Neural cell (in vitro differentiated cells): ENCODE results near the gene EZR. TPM values are rescaled to one million over a fixed set of nuclear protein-coding genes. Genes with fewer than 3 reads are reported as not detected.

Experiments
- H2AFZ ChIP-seq: fragments of 200-600, 300-800 bp; sonication (generic), shearing (Covaris generic); 2 replicates; pipeline ENCODE4 v1.6.0; 2014; ENCODE audit warnings: low read depth, mild to moderate bottlenecking, antibody characterized with exemption, low read length, moderate library complexity
- H3F3A ChIP-seq: fragments of 200-600 bp; shearing (Covaris generic); 2 replicates; pipeline ENCODE4 v1.6.1; 2016; ENCODE audit warnings: mild to moderate bottlenecking, moderate library complexity, mixed read lengths, antibody characterized with exemption, low read length; ENCODE audit not compliant: insufficient read depth, poor library complexity, severe bottlenecking
- H3K27ac ChIP-seq: fragments of 200-600, 300-800 bp; sonication (generic), shearing (Covaris generic); 2 replicates; pipeline ENCODE4 v1.5.1; 2014; ENCODE audit warnings: mild to moderate bottlenecking, low read length, moderate library complexity
- H3K27me3 ChIP-seq: fragments of 300-800, 200-600 bp; sonication (generic), shearing (Covaris generic); 2 replicates; pipeline ENCODE4 v1.6.0; 2014; ENCODE audit warnings: mild to moderate bottlenecking, low read depth, low read length, moderate library complexity; ENCODE audit not compliant: insufficient read depth
- H3K36me3 ChIP-seq: fragments of 300-800, 200-600 bp; sonication (generic), shearing (Covaris generic); 2 replicates; pipeline ENCODE4 v1.5.1; 2014; ENCODE audit warnings: mild to moderate bottlenecking, antibody characterized with exemption, low read length, moderate library complexity; ENCODE audit not compliant: insufficient read depth
- H3K4me2 ChIP-seq: fragments of 300-800, 200-600 bp; sonication (generic), shearing (Covaris generic); 2 replicates; pipeline ENCODE4 v1.6.0; 2014; ENCODE audit warnings: mild to moderate bottlenecking, low read length
- H3K4me3 ChIP-seq: fragments of 300-800, 200-600 bp; sonication (generic), shearing (Covaris generic); 2 replicates; pipeline ENCODE4 v1.5.1; 2014; ENCODE audit warnings: mild to moderate bottlenecking, low read length, moderate library complexity
- H3K79me2 ChIP-seq: fragments of 200-600 bp; shearing (Covaris generic); replicated peaks from 2 replicates; pipeline ENCODE4 v1.6.0; 2014; ENCODE audit warnings: mild to moderate bottlenecking, low read length, moderate library complexity; ENCODE audit not compliant: insufficient read depth
- H3K9ac ChIP-seq: fragments of 300-800, 200-600 bp; sonication (generic), shearing (Covaris generic); 2 replicates; pipeline ENCODE4 v1.6.1; 2016; ENCODE audit warnings: mild to moderate bottlenecking, low read length, mixed read lengths
- H3K9me2 ChIP-seq: fragments of 200-600 bp; shearing (Covaris generic); 2 replicates; pipeline ENCODE4 v1.6.1; 2016; ENCODE audit warnings: mild to moderate bottlenecking, low read length, mixed read lengths; ENCODE audit not compliant: insufficient read depth
- H3K9me3 ChIP-seq: fragments of 200-600, 300-800 bp; sonication (generic), shearing (Covaris generic); 2 replicates; pipeline ENCODE4 v1.6.1; 2016; ENCODE audit warnings: mild to moderate bottlenecking, mixed run types, low read length, moderate library complexity, mixed read lengths
- H4K20me1 ChIP-seq: fragments of 200-600 bp; shearing (Covaris generic); 2 replicates; pipeline ENCODE4 v1.6.1; 2016; ENCODE audit warnings: mild to moderate bottlenecking, mixed run types; ENCODE audit not compliant: insufficient read depth
- CTCF ChIP-seq: fragments of 450-650 bp; IDR thresholded peaks from 2 replicates; pipeline ENCODE4 v1.5.1; 2014; ENCODE audit warnings: antibody characterized with exemption, mild to moderate bottlenecking, moderate library complexity; ENCODE audit not compliant: poor library complexity, severe bottlenecking
- EP300 ChIP-seq: fragments of 450-650 bp; conservative IDR thresholded peaks from 2 replicates; pipeline ENCODE4 v1.6.1; 2014; ENCODE audit warnings: antibody characterized with exemption, mild to moderate bottlenecking, moderate library complexity; ENCODE audit not compliant: poor library complexity, severe bottlenecking
- EZH2 ChIP-seq: fragments of 200-600, 300-800 bp; shearing (Covaris generic), sonication (generic); IDR thresholded peaks from 2 replicates; pipeline ENCODE4 v1.6.1; 2014; ENCODE audit warnings: antibody characterized with exemption, low read length, borderline replicate concordance, mild to moderate bottlenecking; ENCODE audit not compliant: insufficient read depth, poor library complexity, severe bottlenecking
- MXI1 ChIP-seq: fragments of 450-650 bp; conservative IDR thresholded peaks from 2 replicates; pipeline ENCODE4 v1.6.1; 2014; ENCODE audit warnings: antibody characterized with exemption, mild to moderate bottlenecking; ENCODE audit not compliant: poor library complexity, severe bottlenecking
- POLR2AphosphoS5 ChIP-seq: IDR thresholded peaks from 2 replicates; pipeline ENCODE4 v1.6.1; 2012
- RAD21 ChIP-seq: fragments of 450-650 bp; conservative IDR thresholded peaks from 2 replicates; pipeline ENCODE4 v1.6.1; 2014; ENCODE audit warnings: antibody characterized with exemption, mild to moderate bottlenecking, moderate library complexity
- REST ChIP-seq: IDR thresholded peaks from 2 replicates; pipeline ENCODE4 v1.6.1; 2012; ENCODE audit warnings: borderline replicate concordance
- SMC3 ChIP-seq: fragments of 450-650 bp; conservative IDR thresholded peaks from 2 replicates; pipeline ENCODE4 v1.6.1; 2014; ENCODE audit warnings: antibody characterized with exemption, mild to moderate bottlenecking, moderate library complexity; ENCODE audit not compliant: poor library complexity
- TAF1 ChIP-seq: IDR thresholded peaks from 2 replicates; pipeline ENCODE4 v1.6.1; 2012; ENCODE audit warnings: low read depth
- polyA plus RNA-seq: library from polyadenylated mRNA; depleted of rRNA; stranded (reverse); fragments of >200 nt; gene quantifications from 2 replicates; pipeline ENCODE4 v1.2.3, GENCODE V29; 2014
- small RNA-seq, 3 experiments: library from RNA; depleted of rRNA; stranded (forward); fragments of <200 nt; gene quantifications; one replicate each; pipeline ENCODE3, GENCODE V24; 2012

EZR gene
- polyA plus RNA-seq, 1 donor from 2014 or later: 1.6 TPM

- H2AFZ ChIP-seq: no peak overlapping the region
- H3K36me3 ChIP-seq: no peaks in the 10 kb centered on the region
- H3K27ac ChIP-seq: no peak overlapping the region
- no peak overlapping the region for H3K4me2 ChIP-seq
- no peak overlapping the region for H3K4me3 ChIP-seq
- H3F3A ChIP-seq: no peaks in the 10 kb centered on the region
- no peaks in the 10 kb centered on the region for H4K20me1 ChIP-seq
- H3K79me2 ChIP-seq: no peaks in the 10 kb centered on the region
- H3K9ac ChIP-seq: no peak overlapping the region
- no peaks in the 10 kb centered on the region for H3K9me3 ChIP-seq
- no peak for TF ChIP-seq POLR2AphosphoS5
- no peak for TF ChIP-seq REST
- TF ChIP-seq RAD21: no peak
- TF ChIP-seq SMC3: no peak
- TF ChIP-seq EZH2: no peak
- TF ChIP-seq EP300: no peak
- no peak for TF ChIP-seq TAF1
- TF ChIP-seq CTCF: no peak
- TF ChIP-seq MXI1: no peak
- no peaks in the 10 kb centered on the region for H3K9me2 ChIP-seq
- no peaks in the 10 kb centered on the region for H3K27me3 ChIP-seq
Measured at GRCh38 chr6:158717341-158718330, 101.5 kb downstream of the EZR start.

Small RNA genes within 50 kb of the gene (small RNA-seq; reads per million reads assigned to genes)
- gene MIR3918: 0 reads per million in 3 experiments

Other genes with a start within 250 kb of the EZR start
- 280 and 320 TPM in 2 replicates for gene DYNLT1, start 174.6 kb downstream of the EZR start, polyA plus RNA-seq
- gene SYTL3, start 169.3 kb downstream of the EZR start, polyA plus RNA-seq: 2.1 and 3.8 TPM in 2 replicates
- gene RSPH3, start 180.8 kb upstream of the EZR start, polyA plus RNA-seq: 2.4 and 3.5 TPM in 2 replicates
- gene TAGAP, start 225.6 kb upstream of the EZR start, polyA plus RNA-seq: not detected in 2 replicates